ENCODE measurements around the gene PSMD4.

DNA sequence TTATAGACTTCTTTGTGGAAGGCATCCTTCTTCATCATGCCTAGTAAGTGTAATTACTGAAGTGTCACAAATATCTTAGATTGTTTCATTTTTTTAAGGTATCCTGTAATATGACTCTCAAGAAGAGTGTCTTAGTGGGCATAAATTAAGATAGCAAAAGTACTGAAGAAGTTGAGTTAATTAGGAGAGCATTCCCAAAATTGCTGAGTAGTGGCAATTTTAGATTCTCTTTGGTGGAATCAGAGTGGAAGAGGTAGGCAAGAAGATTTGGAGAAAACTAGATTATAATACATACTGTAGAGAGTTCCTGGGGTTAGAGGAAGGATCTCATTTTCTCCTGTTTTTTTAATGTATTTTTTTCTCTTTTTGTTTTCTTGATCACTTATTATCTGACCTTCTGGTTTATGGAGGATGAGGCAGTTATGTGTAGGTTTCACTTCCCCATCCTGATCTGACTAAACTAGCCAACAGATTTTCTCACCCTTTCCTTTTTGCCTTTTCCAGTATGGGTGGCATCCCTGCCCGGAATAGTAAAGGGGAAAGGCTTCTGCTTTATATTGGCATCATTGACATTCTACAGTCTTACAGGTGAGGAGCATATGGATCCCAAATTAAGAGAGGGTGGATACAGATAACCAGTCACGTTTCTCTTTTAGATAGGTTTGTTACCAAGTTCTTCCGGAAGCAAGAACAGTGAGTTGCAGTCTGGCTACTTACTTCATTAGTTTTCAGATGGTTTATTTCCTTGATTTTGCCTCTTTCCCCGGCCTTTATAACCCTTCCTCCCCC lies 16.7 kb upstream of the PSMD4 start:
- TF ChIP-seq CEBPB (IDR thresholded peaks at IDR 0.05) (no peak), BHLHE40 (IDR thresholded peaks at IDR 0.05; ENCODE audit: low read depth, low read length) (no peak), POLR2A (IDR thresholded peaks at IDR 0.05; ENCODE audit: low read length) (no peak), HEYL (CRISPR knock-in tag; IDR thresholded peaks at IDR 0.05) (no peak), CBX2 (IDR thresholded peaks at IDR 0.05; ENCODE audit: borderline replicate concordance, low read depth) (no peak), ZFP36 (IDR thresholded peaks at IDR 0.05; ENCODE audit: borderline replicate concordance, partially characterized antibody) (no peak), RAD21 (conservative IDR thresholded peaks at IDR 0.05 in 1 of 2, IDR thresholded peaks at IDR 0.05 in 1 of 2) (no peak), FOSL2 (IDR thresholded peaks at IDR 0.05) (no peak), FOSL2 (CRISPR knock-in tag; IDR thresholded peaks at IDR 0.05) (no peak), RCOR1 (IDR thresholded peaks at IDR 0.05; ENCODE audit: low read depth, low read length) (no peak), KDM1A (IDR thresholded peaks at IDR 0.05; ENCODE audit: low read depth) (no peak), CHD2 (IDR thresholded peaks at IDR 0.05; ENCODE audit: low read length, partially characterized antibody) (no peak), MAZ (IDR thresholded peaks at IDR 0.05; ENCODE audit: borderline replicate concordance, low read depth, low read length) (no peak)
- TF ChIP-seq, protein P1, sequence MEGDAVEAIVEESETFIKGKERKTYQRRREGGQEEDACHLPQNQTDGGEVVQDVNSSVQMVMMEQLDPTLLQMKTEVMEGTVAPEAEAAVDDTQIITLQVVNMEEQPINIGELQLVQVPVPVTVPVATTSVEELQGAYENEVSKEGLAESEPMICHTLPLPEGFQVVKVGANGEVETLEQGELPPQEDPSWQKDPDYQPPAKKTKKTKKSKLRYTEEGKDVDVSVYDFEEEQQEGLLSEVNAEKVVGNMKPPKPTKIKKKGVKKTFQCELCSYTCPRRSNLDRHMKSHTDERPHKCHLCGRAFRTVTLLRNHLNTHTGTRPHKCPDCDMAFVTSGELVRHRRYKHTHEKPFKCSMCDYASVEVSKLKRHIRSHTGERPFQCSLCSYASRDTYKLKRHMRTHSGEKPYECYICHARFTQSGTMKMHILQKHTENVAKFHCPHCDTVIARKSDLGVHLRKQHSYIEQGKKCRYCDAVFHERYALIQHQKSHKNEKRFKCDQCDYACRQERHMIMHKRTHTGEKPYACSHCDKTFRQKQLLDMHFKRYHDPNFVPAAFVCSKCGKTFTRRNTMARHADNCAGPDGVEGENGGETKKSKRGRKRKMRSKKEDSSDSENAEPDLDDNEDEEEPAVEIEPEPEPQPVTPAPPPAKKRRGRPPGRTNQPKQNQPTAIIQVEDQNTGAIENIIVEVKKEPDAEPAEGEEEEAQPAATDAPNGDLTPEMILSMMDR (IDR thresholded peaks at IDR 0.05) = no peak
- TF ChIP-seq, protein P2, sequence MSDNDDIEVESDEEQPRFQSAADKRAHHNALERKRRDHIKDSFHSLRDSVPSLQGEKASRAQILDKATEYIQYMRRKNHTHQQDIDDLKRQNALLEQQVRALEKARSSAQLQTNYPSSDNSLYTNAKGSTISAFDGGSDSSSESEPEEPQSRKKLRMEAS (IDR thresholded peaks at IDR 0.05) = no peak
